HEK293 (cell line): ENCODE results near the gene CBX8.

Source experiments
- ELK4 ChIP-seq: IDR thresholded peaks from 2 replicates; pipeline ENCODE4 v1.6.1; 2011; ENCODE audit warnings: mild to moderate bottlenecking, low read depth, low read length, borderline replicate concordance
- GLI2 ChIP-seq: fragments of 450-650 bp; formaldehyde crosslinking; IDR thresholded peaks from 2 replicates; pipeline ENCODE4; 2017; ENCODE audit warnings: missing biosample characterization, missing genetic modification characterization, low read depth, borderline replicate concordance
- HOXD13 ChIP-seq: sonication (generic); formaldehyde crosslinking; IDR thresholded peaks from 2 replicates; pipeline ENCODE4 v1.8.0; 2022; ENCODE audit warnings: missing genetic modification reagents, borderline replicate concordance
- KLF8 ChIP-seq: fragments of 450-650 bp; formaldehyde crosslinking; IDR thresholded peaks from 2 replicates; pipeline ENCODE4 v1.5.1; 2016; ENCODE audit warnings: missing biosample characterization, missing genetic modification characterization
- PBX3 ChIP-seq: sonication (generic); formaldehyde crosslinking; IDR thresholded peaks from 2 replicates; pipeline ENCODE4 v1.8.1; 2022; ENCODE audit warnings: mild to moderate bottlenecking, moderate library complexity, missing genetic modification reagents
- WT1 ChIP-seq: fragments of 450-650 bp; formaldehyde crosslinking; IDR thresholded peaks from 2 replicates; pipeline ENCODE4 v1.5.1; 2016; ENCODE audit warnings: missing biosample characterization, missing genetic modification characterization
- ZFHX2 ChIP-seq: fragments of 450-650 bp; formaldehyde crosslinking; conservative IDR thresholded peaks from 2 replicates; pipeline ENCODE4 v1.5.1; 2016; ENCODE audit warnings: missing biosample characterization, missing genetic modification characterization
- ZNF155 ChIP-seq: fragments of 450-650 bp; formaldehyde crosslinking; IDR thresholded peaks from 2 replicates; pipeline ENCODE4 v1.5.1; 2016; ENCODE audit warnings: missing biosample characterization, missing genetic modification characterization
- ZNF16 ChIP-seq: fragments of 450-650 bp; formaldehyde crosslinking; IDR thresholded peaks from 2 replicates; pipeline ENCODE4 v1.5.1; 2016; ENCODE audit warnings: low read depth, missing biosample characterization, missing genetic modification characterization
- ZNF19 ChIP-seq: fragments of 450-650 bp; formaldehyde crosslinking; IDR thresholded peaks from 2 replicates; pipeline ENCODE4; 2016; ENCODE audit warnings: missing biosample characterization, missing genetic modification characterization, low read depth
- ZNF202 ChIP-seq: fragments of 450-650 bp; formaldehyde crosslinking; IDR thresholded peaks from 2 replicates; pipeline ENCODE4 v1.5.1; 2016; ENCODE audit warnings: missing biosample characterization, missing genetic modification characterization, borderline replicate concordance
- ZNF248 ChIP-seq: fragments of 450-650 bp; formaldehyde crosslinking; IDR thresholded peaks from 2 replicates; pipeline ENCODE4 v1.5.1; 2017; ENCODE audit warnings: missing biosample characterization, missing genetic modification characterization
- ZNF292 ChIP-seq: fragments of 450-650 bp; formaldehyde crosslinking; IDR thresholded peaks from 2 replicates; pipeline ENCODE4 v1.5.1; 2016; ENCODE audit warnings: low read depth, missing biosample characterization, missing genetic modification characterization, borderline replicate concordance
- ZNF335 ChIP-seq: fragments of 450-650 bp; formaldehyde crosslinking; conservative IDR thresholded peaks from 2 replicates; pipeline ENCODE4 v1.5.1; 2016; ENCODE audit warnings: missing biosample characterization, missing genetic modification characterization
- ZNF366 ChIP-seq: fragments of 450-650 bp; formaldehyde crosslinking; conservative IDR thresholded peaks from 2 replicates; pipeline ENCODE4 v1.5.1; 2016; ENCODE audit warnings: missing biosample characterization, missing genetic modification characterization
- ZNF394 ChIP-seq: fragments of 450-650 bp; formaldehyde crosslinking; IDR thresholded peaks from 2 replicates; pipeline ENCODE4 v1.5.1; 2016; ENCODE audit warnings: missing biosample characterization, missing genetic modification characterization, mild to moderate bottlenecking, moderate library complexity, borderline replicate concordance
- ZNF398 ChIP-seq: fragments of 450-650 bp; formaldehyde crosslinking; IDR thresholded peaks from 2 replicates; pipeline ENCODE4 v1.5.1; 2017; ENCODE audit warnings: missing biosample characterization, missing genetic modification characterization
- ZNF560 ChIP-seq: fragments of 450-650 bp; formaldehyde crosslinking; IDR thresholded peaks from 2 replicates; pipeline ENCODE4 v1.5.1; 2017; ENCODE audit warnings: missing biosample characterization, missing genetic modification characterization, borderline replicate concordance
- ZNF610 ChIP-seq: fragments of 450-650 bp; formaldehyde crosslinking; IDR thresholded peaks from 2 replicates; pipeline ENCODE4 v1.5.1; 2016; ENCODE audit warnings: missing biosample characterization, missing genetic modification characterization, borderline replicate concordance
- ZNF621 ChIP-seq: fragments of 450-650 bp; formaldehyde crosslinking; IDR thresholded peaks from 2 replicates; pipeline ENCODE4 v1.5.1; 2017; ENCODE audit warnings: missing biosample characterization, missing genetic modification characterization
- ZNF658 ChIP-seq: fragments of 450-650 bp; formaldehyde crosslinking; IDR thresholded peaks from 2 replicates; pipeline ENCODE4; 2016; ENCODE audit warnings: missing biosample characterization, missing genetic modification characterization
- ZNF792 ChIP-seq: fragments of 450-650 bp; formaldehyde crosslinking; IDR thresholded peaks from 2 replicates; pipeline ENCODE4 v1.5.1; 2016; ENCODE audit warnings: missing biosample characterization, missing genetic modification characterization
- TF ChIP-seq, protein P1 (sequence below): fragments of 450-650 bp; formaldehyde crosslinking; IDR thresholded peaks from 2 replicates; pipeline ENCODE4 v1.5.1; 2016; ENCODE audit warnings: missing biosample characterization, missing genetic modification characterization, borderline replicate concordance
- TF ChIP-seq, protein P2 (sequence below): fragments of 450-650 bp; formaldehyde crosslinking; IDR thresholded peaks from 2 replicates; pipeline ENCODE4 v1.5.1; 2016; ENCODE audit warnings: missing biosample characterization, missing genetic modification characterization, low read depth
- TF ChIP-seq, protein P3 (sequence below): fragments of 450-650 bp; formaldehyde crosslinking; IDR thresholded peaks from 2 replicates; pipeline ENCODE4 v1.5.1; 2016; ENCODE audit warnings: missing biosample characterization, missing genetic modification characterization

Gene CBX8

GRCh38 chr17:79839356-79840268, 42.7 kb upstream of the CBX8 start, which contains the start of gene CBX4 (continued):
- TF ChIP-seq, protein P1, sequence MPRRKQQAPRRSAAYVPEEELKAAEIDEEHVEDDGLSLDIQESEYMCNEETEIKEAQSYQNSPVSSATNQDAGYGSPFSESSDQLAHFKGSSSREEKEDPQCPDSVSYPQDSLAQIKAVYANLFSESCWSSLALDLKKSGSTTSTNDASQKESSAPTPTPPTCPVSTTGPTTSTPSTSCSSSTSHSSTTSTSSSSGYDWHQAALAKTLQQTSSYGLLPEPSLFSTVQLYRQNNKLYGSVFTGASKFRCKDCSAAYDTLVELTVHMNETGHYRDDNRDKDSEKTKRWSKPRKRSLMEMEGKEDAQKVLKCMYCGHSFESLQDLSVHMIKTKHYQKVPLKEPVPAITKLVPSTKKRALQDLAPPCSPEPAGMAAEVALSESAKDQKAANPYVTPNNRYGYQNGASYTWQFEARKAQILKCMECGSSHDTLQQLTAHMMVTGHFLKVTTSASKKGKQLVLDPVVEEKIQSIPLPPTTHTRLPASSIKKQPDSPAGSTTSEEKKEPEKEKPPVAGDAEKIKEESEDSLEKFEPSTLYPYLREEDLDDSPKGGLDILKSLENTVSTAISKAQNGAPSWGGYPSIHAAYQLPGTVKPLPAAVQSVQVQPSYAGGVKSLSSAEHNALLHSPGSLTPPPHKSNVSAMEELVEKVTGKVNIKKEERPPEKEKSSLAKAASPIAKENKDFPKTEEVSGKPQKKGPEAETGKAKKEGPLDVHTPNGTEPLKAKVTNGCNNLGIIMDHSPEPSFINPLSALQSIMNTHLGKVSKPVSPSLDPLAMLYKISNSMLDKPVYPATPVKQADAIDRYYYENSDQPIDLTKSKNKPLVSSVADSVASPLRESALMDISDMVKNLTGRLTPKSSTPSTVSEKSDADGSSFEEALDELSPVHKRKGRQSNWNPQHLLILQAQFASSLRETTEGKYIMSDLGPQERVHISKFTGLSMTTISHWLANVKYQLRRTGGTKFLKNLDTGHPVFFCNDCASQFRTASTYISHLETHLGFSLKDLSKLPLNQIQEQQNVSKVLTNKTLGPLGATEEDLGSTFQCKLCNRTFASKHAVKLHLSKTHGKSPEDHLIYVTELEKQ = peak; percentile 68; the same call in 1 of the 2 replicates
- TF ChIP-seq WT1 (tag by site-specific recombination) (peak; percentile 75; the same call in 1 of the 2 replicates), ZNF398 (tag by site-specific recombination) (peak; percentile 99), HOXD13 (CRISPR knock-in tag) (peak; percentile 83; the same call in 1 of the 2 replicates), ZNF248 (tag by site-specific recombination) (no peak), ZNF16 (tag by site-specific recombination) (no peak), GLI2 (tag by site-specific recombination) (no peak), ZNF610 (peak; percentile 98), ZNF19 (tag by site-specific recombination) (no peak), ZNF335 (peak; percentile 63), ZNF792 (no peak), ZNF155 (tag by site-specific recombination) (no peak; the same call in 1 of the 2 replicates), ZNF202 (tag by site-specific recombination) (no peak), ZNF621 (tag by site-specific recombination) (no peak), KLF8 (tag by site-specific recombination) (peak; percentile 98), ZNF394 (tag by site-specific recombination) (peak; percentile 81), ZNF658 (tag by site-specific recombination) (peak; percentile 86; the same call in 1 of the 2 replicates), ZNF560 (tag by site-specific recombination) (0 out of 2 replicates have a peak, but pooled peaks have one; percentile 19), ZNF366 (tag by site-specific recombination) (peak; percentile 58), ZFHX2 (tag by site-specific recombination) (peak; percentile 94), ELK4 (no peak), ZNF292 (tag by site-specific recombination) (no peak), PBX3 (CRISPR knock-in tag) (no peak)
- TF ChIP-seq, protein P2, sequence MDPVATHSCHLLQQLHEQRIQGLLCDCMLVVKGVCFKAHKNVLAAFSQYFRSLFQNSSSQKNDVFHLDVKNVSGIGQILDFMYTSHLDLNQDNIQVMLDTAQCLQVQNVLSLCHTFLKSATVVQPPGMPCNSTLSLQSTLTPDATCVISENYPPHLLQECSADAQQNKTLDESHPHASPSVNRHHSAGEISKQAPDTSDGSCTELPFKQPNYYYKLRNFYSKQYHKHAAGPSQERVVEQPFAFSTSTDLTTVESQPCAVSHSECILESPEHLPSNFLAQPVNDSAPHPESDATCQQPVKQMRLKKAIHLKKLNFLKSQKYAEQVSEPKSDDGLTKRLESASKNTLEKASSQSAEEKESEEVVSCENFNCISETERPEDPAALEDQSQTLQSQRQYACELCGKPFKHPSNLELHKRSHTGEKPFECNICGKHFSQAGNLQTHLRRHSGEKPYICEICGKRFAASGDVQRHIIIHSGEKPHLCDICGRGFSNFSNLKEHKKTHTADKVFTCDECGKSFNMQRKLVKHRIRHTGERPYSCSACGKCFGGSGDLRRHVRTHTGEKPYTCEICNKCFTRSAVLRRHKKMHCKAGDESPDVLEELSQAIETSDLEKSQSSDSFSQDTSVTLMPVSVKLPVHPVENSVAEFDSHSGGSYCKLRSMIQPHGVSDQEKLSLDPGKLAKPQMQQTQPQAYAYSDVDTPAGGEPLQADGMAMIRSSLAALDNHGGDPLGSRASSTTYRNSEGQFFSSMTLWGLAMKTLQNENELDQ (tag by site-specific recombination) = no peak
- TF ChIP-seq, protein P3, sequence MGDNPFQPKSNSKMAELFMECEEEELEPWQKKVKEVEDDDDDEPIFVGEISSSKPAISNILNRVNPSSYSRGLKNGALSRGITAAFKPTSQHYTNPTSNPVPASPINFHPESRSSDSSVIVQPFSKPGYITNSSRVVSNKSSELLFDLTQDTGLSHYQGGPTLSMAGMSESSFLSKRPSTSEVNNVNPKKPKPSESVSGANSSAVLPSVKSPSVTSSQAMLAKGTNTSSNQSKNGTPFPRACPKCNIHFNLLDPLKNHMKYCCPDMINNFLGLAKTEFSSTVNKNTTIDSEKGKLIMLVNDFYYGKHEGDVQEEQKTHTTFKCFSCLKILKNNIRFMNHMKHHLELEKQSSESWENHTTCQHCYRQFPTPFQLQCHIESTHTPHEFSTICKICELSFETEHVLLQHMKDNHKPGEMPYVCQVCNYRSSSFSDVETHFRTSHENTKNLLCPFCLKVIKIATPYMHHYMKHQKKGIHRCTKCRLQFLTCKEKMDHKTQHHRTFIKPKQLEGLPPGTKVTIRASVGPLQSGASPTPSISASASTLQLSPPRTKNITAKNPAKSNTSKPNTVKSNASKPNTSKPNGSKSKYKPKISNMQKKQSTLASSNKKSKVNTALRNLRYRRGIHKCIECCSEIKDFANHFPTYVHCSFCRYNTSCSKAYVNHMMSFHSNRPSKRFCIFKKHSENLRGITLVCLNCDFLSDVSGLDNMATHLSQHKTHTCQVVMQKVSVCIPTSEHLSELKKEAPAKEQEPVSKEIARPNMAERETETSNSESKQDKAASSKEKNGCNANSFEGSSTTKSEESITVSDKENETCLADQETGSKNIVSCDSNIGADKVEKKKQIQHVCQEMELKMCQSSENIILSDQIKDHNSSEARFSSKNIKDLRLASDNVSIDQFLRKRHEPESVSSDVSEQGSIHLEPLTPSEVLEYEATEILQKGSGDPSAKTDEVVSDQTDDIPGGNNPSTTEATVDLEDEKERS (tag by site-specific recombination) = no peak
